SK-N-SH (cell line): ENCODE data around the gene UBE2E1. TPM values are rescaled to one million over a fixed set of nuclear protein-coding genes. Genes with fewer than 3 reads are reported as not detected.
"Not testable (repeated sequence)": the region's sequence is repeated elsewhere in the genome, so short reads cannot be mapped to it uniquely, and the experiment has no call there.

ENCODE experiments used
- CTCF ChIA-PET: fragments of 300-600, 350-600 bp; formaldehyde crosslinking; extraction: SDS; loops from one replicate; lab custom pipeline; 2021; lab: Yijun Ruan, JAX
- POLR2A ChIA-PET: fragments of 350-600 bp; sonication (Branson Sonifier 250); formaldehyde crosslinking; extraction: SDS; loops from one replicate; lab custom pipeline; 2020; ENCODE audit warnings: antibody characterized with exemption, inconsistent platforms; lab: Yijun Ruan, JAX
- DNase-seq: peaks from one replicate; pipeline ENCODE4 v3.0.0; 2012
- H2AFZ ChIP-seq: fragments of 200-600 bp; sonication (generic); 2 replicates; pipeline ENCODE4 v1.8.1; 2016; ENCODE audit warnings: antibody characterized with exemption, mild to moderate bottlenecking, low read depth
- H3F3A ChIP-seq: fragments of 200-600 bp; sonication (generic); replicated peaks from 2 replicates; pipeline ENCODE3; 2016; ENCODE audit warnings: antibody characterized with exemption, mild to moderate bottlenecking; ENCODE audit not compliant: insufficient read depth
- H3K27ac ChIP-seq, 2 experiments: fragments of 200-500 bp in 1 of 2; fragments of 200-600 bp in 1 of 2; sonication (Bioruptor generic) in 1 of 2; sonication (generic), shearing (Covaris generic) in 1 of 2; 2 replicates each; pipeline versions ENCODE4 v1.5.1 to v1.6.1; 2014 to 2016; ENCODE audit warnings: low read depth in 2 of 2, inconsistent platforms in 1 of 2, low read length in 1 of 2, mild to moderate bottlenecking in 1 of 2, mixed read lengths in 1 of 2
- H3K27me3 ChIP-seq: fragments of 200-600 bp; sonication (generic), shearing (Covaris generic); 2 replicates; pipeline ENCODE4 v1.6.1; 2016; ENCODE audit warnings: mixed run types; ENCODE audit not compliant: insufficient read depth
- H3K36me3 ChIP-seq, 2 experiments: fragments of 200-500 bp in 1 of 2; fragments of 200-600 bp in 1 of 2; sonication (Bioruptor generic) in 1 of 2; sonication (generic) in 1 of 2; replicated peaks in 1 of 2; 2 replicates each; pipeline versions ENCODE3 to v1.5.1; 2014 to 2016; ENCODE audit warnings: low read length in 1 of 2, mild to moderate bottlenecking in 1 of 2; ENCODE audit not compliant: insufficient read depth in 2 of 2, control insufficient read depth in 1 of 2
- H3K4me1 ChIP-seq, 2 experiments: fragments of 200-500 bp in 1 of 2; fragments of 200-600 bp in 1 of 2; sonication (Bioruptor generic) in 1 of 2; sonication (generic), shearing (Covaris generic) in 1 of 2; 2 replicates each; pipeline versions ENCODE4 v1.5.1 to v1.6.1; 2014 to 2016; ENCODE audit warnings: low read depth in 1 of 2, low read length in 1 of 2, mixed run types in 1 of 2; ENCODE audit not compliant: insufficient read depth in 2 of 2, control insufficient read depth in 1 of 2
- H3K4me2 ChIP-seq: fragments of 200-600 bp; sonication (generic), shearing (Covaris generic); 2 replicates; pipeline ENCODE4 v1.6.1; 2017; ENCODE audit warnings: mixed run types
- H3K4me3 ChIP-seq, 2 experiments: fragments of 200-500 bp in 1 of 2; fragments of 200-600 bp in 1 of 2; sonication (Bioruptor generic) in 1 of 2; sonication (generic), shearing (Covaris generic) in 1 of 2; 2 replicates each; pipeline versions ENCODE4 v1.5.1 to v1.8.1; 2014 to 2016; ENCODE audit warnings: low read depth in 2 of 2, inconsistent platforms in 1 of 2, low read length in 1 of 2, mild to moderate bottlenecking in 1 of 2, mixed read lengths in 1 of 2, moderate library complexity in 1 of 2
- H3K79me2 ChIP-seq: fragments of 200-600 bp; sonication (generic); 2 replicates; pipeline ENCODE4 v1.8.1; 2017; ENCODE audit warnings: mild to moderate bottlenecking; ENCODE audit not compliant: insufficient read depth
- H3K9ac ChIP-seq: fragments of 200-600 bp; sonication (generic); 2 replicates; pipeline ENCODE4 v1.6.1; 2017; ENCODE audit warnings: mixed run types
- H3K9me2 ChIP-seq: fragments of 200-600 bp; sonication (generic); 2 replicates; pipeline ENCODE4 v1.6.1; 2017; ENCODE audit warnings: mixed run types
- H3K9me3 ChIP-seq: fragments of 200-600 bp; sonication (generic); 2 replicates; pipeline ENCODE4 v1.6.1; 2017; ENCODE audit warnings: mixed run types, mild to moderate bottlenecking, moderate library complexity
- H4K20me1 ChIP-seq: fragments of 200-600 bp; sonication (generic); 2 replicates; pipeline ENCODE4 v1.6.1; 2017; ENCODE audit warnings: mild to moderate bottlenecking, mixed run types; ENCODE audit not compliant: insufficient read depth
- CHD2 ChIP-seq: fragments of 150-350 bp; IDR thresholded peaks from 2 replicates; pipeline ENCODE4 v1.6.1; 2018; ENCODE audit warnings: low read length; ENCODE audit not compliant: partially characterized antibody
- ELF1 ChIP-seq: IDR thresholded peaks from 2 replicates; pipeline ENCODE4 v1.4.0; 2012
- FOSL2 ChIP-seq: IDR thresholded peaks from 2 replicates; pipeline ENCODE4 v1.4.0; 2012; ENCODE audit warnings: low read depth, mild to moderate bottlenecking, moderate library complexity, borderline replicate concordance
- FOXM1 ChIP-seq: IDR thresholded peaks from 2 replicates; pipeline ENCODE4 v1.4.0; 2012; ENCODE audit warnings: low read depth, mild to moderate bottlenecking
- MXI1 ChIP-seq: IDR thresholded peaks from 2 replicates; pipeline ENCODE4 v1.6.1; 2012; ENCODE audit warnings: mild to moderate bottlenecking, low read depth, low read length, improper control_type of control experiment
- POLR2AphosphoS5 ChIP-seq: IDR thresholded peaks from 2 replicates; pipeline ENCODE4 v1.6.1; 2012; ENCODE audit warnings: low read depth, low read length
- SIN3A ChIP-seq: IDR thresholded peaks from 2 replicates; pipeline ENCODE4 v1.6.1; 2012; ENCODE audit warnings: low read depth, mild to moderate bottlenecking, low read length, moderate library complexity, borderline replicate concordance
- TAF1 ChIP-seq: IDR thresholded peaks from 2 replicates; pipeline ENCODE4 v1.6.1; 2012; ENCODE audit warnings: low read depth, mild to moderate bottlenecking, low read length, moderate library complexity, borderline replicate concordance
- USF2 ChIP-seq: fragments of 150-350 bp; IDR thresholded peaks from 2 replicates; pipeline ENCODE4 v1.6.1; 2017; ENCODE audit warnings: antibody characterized with exemption, low read length, low read depth, borderline replicate concordance
- YY1 ChIP-seq: IDR thresholded peaks from 2 replicates; pipeline ENCODE4 v1.4.0; 2012; ENCODE audit warnings: low read depth, mild to moderate bottlenecking
- WGBS: methylation state at CpG from one replicate; pipeline ENCODE4 v1.1.6; 2017; ENCODE audit warnings: low lambda C conversion rate; 5-methylcytosine and 5-hydroxymethylcytosine counted together
- polyA plus RNA-seq, 3 experiments: library from polyadenylated mRNA; depleted of rRNA; stranded (reverse); fragments of >200 nt; gene quantifications; 2 replicates each; pipeline ENCODE4 v1.2.3, GENCODE V29; 2012
- TF ChIP-seq, protein P1 (sequence below): IDR thresholded peaks from 2 replicates; pipeline ENCODE4 v1.6.1; 2012; ENCODE audit warnings: mild to moderate bottlenecking, low read depth, low read length, moderate library complexity
- TF ChIP-seq, protein P2 (sequence below): IDR thresholded peaks from 2 replicates; pipeline ENCODE4 v1.4.0; 2012; ENCODE audit warnings: low read depth, borderline replicate concordance

Gene UBE2E1
- polyA plus RNA-seq, 1 of the 3 experiments (the other 2 are of a cell fraction), result 59.9 TPM

GRCh38 chr3:23917679-23918303, 112.0 kb downstream of the UBE2E1 start:
- Histone ChIP-seq H3F3A (peaks cover 51% of the 10 kb centered on the region), H3K9ac (peak overlapping the region; percentile 97), H4K20me1 (peaks cover 37% of the 10 kb centered on the region), H3K36me3 (peaks cover 32 to 34% of the 10 kb centered on the region in 2 experiments), H3K4me2 (peak overlapping the region; percentile 98), H3K4me3 (peak overlapping the region; percentile 94 to 96), H3K27ac (peak overlapping the region; percentile 79 to 90), H3K4me1 (peaks cover 0 to 19% of the 10 kb centered on the region in 2 experiments; a peak in 3 of 4 replicates), H3K79me2 (peaks cover 74% of the 10 kb centered on the region)
- peak; percentile 64 for DNase-seq
- WGBS, result under 1% methylated on average over 19 of the region's 21 CpGs
- not testable (repeated sequence) for H3K27me3 ChIP-seq, H3K9me2 ChIP-seq, H3K9me3 ChIP-seq, H2AFZ ChIP-seq
- ChIA-PET POLR2A (interaction anchor here (0.6 to 2.7 kb wide), 21 partner anchors 16 to 735 kb away, joined by 3 to 49 read pairs (median 8); partner anchors contain the start of gene NR1D2), CTCF (interaction anchor here (0.7 to 2.4 kb wide), 5 partner anchors 9 to 321 kb away, joined by 3 to 11 read pairs (median 3); no protein-coding TSS in a partner anchor)
- TF ChIP-seq SIN3A (peak; percentile 60; the same call in 1 of the 2 replicates), CHD2 (peak; percentile 48), MXI1 (peak; percentile 31; the same call in 1 of the 2 replicates), TAF1 (peak; percentile 60; the same call in 1 of the 2 replicates)

DNA sequence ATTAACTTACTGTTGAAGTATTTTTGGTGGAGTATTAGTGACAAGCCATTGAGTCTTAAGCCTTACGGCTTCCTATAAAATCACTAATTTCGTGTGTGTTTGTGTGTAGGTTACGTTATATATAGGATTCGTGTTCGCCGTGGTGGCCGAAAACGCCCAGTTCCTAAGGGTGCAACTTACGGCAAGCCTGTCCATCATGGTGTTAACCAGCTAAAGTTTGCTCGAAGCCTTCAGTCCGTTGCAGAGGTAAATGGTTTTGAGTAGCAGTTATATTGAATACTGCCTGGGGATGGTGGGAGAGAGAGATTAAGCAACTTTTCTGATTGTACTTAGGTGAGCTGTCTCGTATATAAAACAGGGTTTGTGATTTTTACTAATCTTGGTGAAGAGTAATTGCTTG, 112.6 kb downstream of the UBE2E1 start:
- H2AFZ ChIP-seq, H3K9me3 ChIP-seq, H3K9me2 ChIP-seq, H3K27me3 ChIP-seq, DNase-seq: not testable (repeated sequence)
- H3F3A ChIP-seq, result peaks cover 55% of the 10 kb centered on the region
- peak overlapping the region; percentile 97 for H3K9ac ChIP-seq
- H3K27ac ChIP-seq, result peak overlapping the region; percentile 56 to 79; a peak in 2 of 4 replicates
- peaks cover 68% of the 10 kb centered on the region for H3K79me2 ChIP-seq
- peaks cover 0 to 19% of the 10 kb centered on the region in 2 experiments; a peak in 3 of 4 replicates for H3K4me1 ChIP-seq
- H3K36me3 ChIP-seq, result peaks cover 32 to 34% of the 10 kb centered on the region in 2 experiments
- H4K20me1 ChIP-seq, result peaks cover 37% of the 10 kb centered on the region
- ChIA-PET CTCF (interaction anchor here (1.1 to 1.4 kb wide), 3 partner anchors 12 to 30 kb away, joined by 3 to 4 read pairs (median 3); no protein-coding TSS in a partner anchor), POLR2A (interaction anchor here (1.4 to 2.7 kb wide), 4 partner anchors 18 to 107 kb away, joined by 5 to 49 read pairs (median 18); partner anchors contain the start of gene NR1D2)
- peak overlapping the region; percentile 98 for H3K4me2 ChIP-seq
- 1% methylated on average over 12 of the region's 12 CpGs for WGBS
- peak overlapping the region; percentile 94 to 96 for H3K4me3 ChIP-seq

DNA sequence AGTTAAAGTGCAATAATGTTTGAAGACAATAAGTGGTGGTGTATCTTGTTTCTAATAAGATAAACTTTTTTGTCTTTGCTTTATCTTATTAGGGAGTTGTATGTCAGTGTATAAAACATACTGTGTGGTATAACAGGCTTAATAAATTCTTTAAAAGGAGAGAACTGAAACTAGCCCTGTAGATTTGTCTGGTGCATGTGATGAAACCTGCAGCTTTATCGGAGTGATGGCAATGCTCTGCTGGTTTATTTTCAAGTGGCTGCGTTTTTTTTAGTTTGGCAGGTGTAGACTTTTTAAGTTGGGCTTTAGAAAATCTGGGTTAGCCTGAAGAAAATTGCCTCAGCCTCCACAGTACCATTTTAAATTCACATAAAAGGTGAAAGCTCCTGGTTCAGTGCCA, 113.9 kb downstream of the UBE2E1 start:
- ChIA-PET CTCF (interaction anchor here (1.1 kb wide), 1 partner anchor 24 kb away, joined by 3 read pairs; no protein-coding TSS in a partner anchor), POLR2A (no interaction called here)
- no peaks in the 10 kb centered on the region for H3K27me3 ChIP-seq
- H3K4me2 ChIP-seq, result peak overlapping the region; percentile 98
- H3K4me1 ChIP-seq, result peaks cover 0 to 14% of the 10 kb centered on the region in 2 experiments; a peak in 3 of 4 replicates
- peaks cover 37% of the 10 kb centered on the region for H4K20me1 ChIP-seq
- no peak overlapping the region for H2AFZ ChIP-seq
- H3K4me3 ChIP-seq, result peak overlapping the region; percentile 2 to 9; a peak in 1 of 4 replicates
- peaks cover 55% of the 10 kb centered on the region for H3K79me2 ChIP-seq
- no peaks in the 10 kb centered on the region for H3K9me3 ChIP-seq
- H3K9ac ChIP-seq, result no peak overlapping the region
- WGBS, result 87% methylated on average over 2 of the region's 2 CpGs
- no peaks in the 10 kb centered on the region for H3K9me2 ChIP-seq
- H3K36me3 ChIP-seq, result peaks cover 31 to 33% of the 10 kb centered on the region in 2 experiments
- peaks cover 66% of the 10 kb centered on the region for H3F3A ChIP-seq
- no peak for DNase-seq
- no peak overlapping the region; a peak in 1 of 4 replicates for H3K27ac ChIP-seq
- TF ChIP-seq SIN3A, result no peak
- TF ChIP-seq POLR2AphosphoS5, result no peak
- no peak for TF ChIP-seq CHD2
- TF ChIP-seq, protein P1, sequence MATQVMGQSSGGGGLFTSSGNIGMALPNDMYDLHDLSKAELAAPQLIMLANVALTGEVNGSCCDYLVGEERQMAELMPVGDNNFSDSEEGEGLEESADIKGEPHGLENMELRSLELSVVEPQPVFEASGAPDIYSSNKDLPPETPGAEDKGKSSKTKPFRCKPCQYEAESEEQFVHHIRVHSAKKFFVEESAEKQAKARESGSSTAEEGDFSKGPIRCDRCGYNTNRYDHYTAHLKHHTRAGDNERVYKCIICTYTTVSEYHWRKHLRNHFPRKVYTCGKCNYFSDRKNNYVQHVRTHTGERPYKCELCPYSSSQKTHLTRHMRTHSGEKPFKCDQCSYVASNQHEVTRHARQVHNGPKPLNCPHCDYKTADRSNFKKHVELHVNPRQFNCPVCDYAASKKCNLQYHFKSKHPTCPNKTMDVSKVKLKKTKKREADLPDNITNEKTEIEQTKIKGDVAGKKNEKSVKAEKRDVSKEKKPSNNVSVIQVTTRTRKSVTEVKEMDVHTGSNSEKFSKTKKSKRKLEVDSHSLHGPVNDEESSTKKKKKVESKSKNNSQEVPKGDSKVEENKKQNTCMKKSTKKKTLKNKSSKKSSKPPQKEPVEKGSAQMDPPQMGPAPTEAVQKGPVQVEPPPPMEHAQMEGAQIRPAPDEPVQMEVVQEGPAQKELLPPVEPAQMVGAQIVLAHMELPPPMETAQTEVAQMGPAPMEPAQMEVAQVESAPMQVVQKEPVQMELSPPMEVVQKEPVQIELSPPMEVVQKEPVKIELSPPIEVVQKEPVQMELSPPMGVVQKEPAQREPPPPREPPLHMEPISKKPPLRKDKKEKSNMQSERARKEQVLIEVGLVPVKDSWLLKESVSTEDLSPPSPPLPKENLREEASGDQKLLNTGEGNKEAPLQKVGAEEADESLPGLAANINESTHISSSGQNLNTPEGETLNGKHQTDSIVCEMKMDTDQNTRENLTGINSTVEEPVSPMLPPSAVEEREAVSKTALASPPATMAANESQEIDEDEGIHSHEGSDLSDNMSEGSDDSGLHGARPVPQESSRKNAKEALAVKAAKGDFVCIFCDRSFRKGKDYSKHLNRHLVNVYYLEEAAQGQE, result no peak
- TF ChIP-seq, protein P2, sequence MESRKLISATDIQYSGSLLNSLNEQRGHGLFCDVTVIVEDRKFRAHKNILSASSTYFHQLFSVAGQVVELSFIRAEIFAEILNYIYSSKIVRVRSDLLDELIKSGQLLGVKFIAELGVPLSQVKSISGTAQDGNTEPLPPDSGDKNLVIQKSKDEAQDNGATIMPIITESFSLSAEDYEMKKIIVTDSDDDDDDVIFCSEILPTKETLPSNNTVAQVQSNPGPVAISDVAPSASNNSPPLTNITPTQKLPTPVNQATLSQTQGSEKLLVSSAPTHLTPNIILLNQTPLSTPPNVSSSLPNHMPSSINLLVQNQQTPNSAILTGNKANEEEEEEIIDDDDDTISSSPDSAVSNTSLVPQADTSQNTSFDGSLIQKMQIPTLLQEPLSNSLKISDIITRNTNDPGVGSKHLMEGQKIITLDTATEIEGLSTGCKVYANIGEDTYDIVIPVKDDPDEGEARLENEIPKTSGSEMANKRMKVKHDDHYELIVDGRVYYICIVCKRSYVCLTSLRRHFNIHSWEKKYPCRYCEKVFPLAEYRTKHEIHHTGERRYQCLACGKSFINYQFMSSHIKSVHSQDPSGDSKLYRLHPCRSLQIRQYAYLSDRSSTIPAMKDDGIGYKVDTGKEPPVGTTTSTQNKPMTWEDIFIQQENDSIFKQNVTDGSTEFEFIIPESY, result no peak
- no peak for TF ChIP-seq USF2
- no peak for TF ChIP-seq ELF1
- TF ChIP-seq FOSL2, result no peak
- TF ChIP-seq FOXM1, result no peak
- no peak for TF ChIP-seq YY1
